ENCODE data around the gene WNT3A. TPM values are rescaled to one million over a fixed set of nuclear protein-coding genes. Genes with fewer than 3 reads are reported as not detected.

Gene WNT3A
- total RNA-seq, 4 donors from 2014 or later, result not detected

- 55% methylated on average over 8 of the region's 8 CpGs; no CpG with 5 or more reads in 1 of the 2 donors for WGBS, 2 donors (ENCODE audit: low coverage in 1 of 2)
- no peaks in the 10 kb centered on the region for H3K9me3 ChIP-seq
- H3K27me3 ChIP-seq, result peaks cover 83% of the 10 kb centered on the region
- no peaks in the 10 kb centered on the region for H3K36me3 ChIP-seq
- intact Hi-C loops (cut with DNase I; ENCODE audit: low total_unique reads), result no loop called here
- no peak for DNase-seq
- peaks cover 0 to 17% (median 13%) of the 10 kb centered on the region in 4 donors for H3K4me1 ChIP-seq
- TF ChIP-seq CTCF (IDR thresholded peaks at IDR 0.05), result no peak
- no peak for TF ChIP-seq POLR2A (IDR thresholded peaks at IDR 0.05)
- no peak for TF ChIP-seq POLR2AphosphoS5 (IDR thresholded peaks at IDR 0.05)
- no peak for TF ChIP-seq EP300 (IDR thresholded peaks at IDR 0.05; ENCODE audit: low read depth)
- H3K27ac ChIP-seq, result no peak overlapping the region
- in situ Hi-C loops (cut with MboI; ENCODE audit: low pct_ligation_motif_present in 1 of 4, low pct_unique_long_range_greater_than_20kb in 1 of 4, low sequenced_read_pairs in 3 of 4), result no loop called here
- no peak overlapping the region for H3K4me3 ChIP-seq
Observed at GRCh38 chr1:228064296-228064695, 57.5 kb downstream of the WNT3A start.

DNA sequence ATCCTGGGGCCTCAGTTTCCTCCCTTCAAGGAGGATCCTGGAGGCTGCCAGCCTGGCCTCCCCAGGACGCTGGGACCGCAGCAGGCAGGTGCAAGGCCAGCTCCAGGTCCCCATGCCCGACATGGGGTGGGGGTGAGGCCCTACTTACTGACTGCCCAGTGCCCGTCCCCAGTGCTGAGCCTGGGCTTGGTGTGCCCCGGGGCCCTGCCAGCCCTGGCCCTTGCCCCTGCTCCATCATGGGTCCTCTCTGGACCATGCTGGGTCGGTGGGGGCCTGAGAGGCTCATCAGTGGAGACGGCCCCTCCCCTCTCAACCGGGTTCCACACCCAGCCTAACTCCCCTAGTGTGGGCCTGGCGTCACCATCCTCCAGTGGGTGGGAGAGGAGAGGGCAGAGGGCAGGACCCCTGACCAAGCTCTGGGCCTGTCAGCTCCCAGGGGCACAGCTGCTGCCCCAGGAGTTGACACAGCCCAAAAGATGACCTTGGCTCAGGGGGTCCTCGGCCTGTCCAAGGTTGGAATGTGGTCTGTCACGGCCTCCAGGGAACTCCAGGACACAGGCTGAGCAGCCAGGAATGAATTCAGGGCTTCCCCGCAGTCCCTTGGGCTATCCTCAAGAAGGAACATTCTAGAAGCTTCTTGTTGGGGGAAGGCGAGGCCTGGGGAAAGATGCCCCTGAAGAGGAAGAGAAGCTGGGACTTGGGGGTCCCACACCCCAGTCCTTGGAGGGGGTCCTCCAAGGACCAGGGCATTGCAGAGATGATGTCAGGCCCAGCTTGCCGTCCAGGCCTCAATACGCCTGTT, 58.1 kb downstream of the WNT3A start:
- H3K27me3 ChIP-seq, result peaks cover 77% of the 10 kb centered on the region
- intact Hi-C loops (cut with DNase I; ENCODE audit: low total_unique reads) (no loop called here), in situ Hi-C loops (cut with MboI; ENCODE audit: low pct_ligation_motif_present in 1 of 4, low pct_unique_long_range_greater_than_20kb in 1 of 4, low sequenced_read_pairs in 3 of 4) (no loop called here)
- H3K4me3 ChIP-seq, result no peak overlapping the region
- WGBS, 2 donors (ENCODE audit: low coverage in 1 of 2), result 75% methylated on average over 15 of the region's 15 CpGs; no CpG with 5 or more reads in 1 of the 2 donors
- TF ChIP-seq EP300 (IDR thresholded peaks at IDR 0.05; ENCODE audit: low read depth) (no peak), POLR2A (IDR thresholded peaks at IDR 0.05) (no peak), POLR2AphosphoS5 (IDR thresholded peaks at IDR 0.05) (no peak), CTCF (IDR thresholded peaks at IDR 0.05) (no peak)
- DNase-seq, result no peak
- H3K27ac ChIP-seq, result no peak overlapping the region
- no peaks in the 10 kb centered on the region for H3K36me3 ChIP-seq
- peaks cover 0 to 10% (median 10%) of the 10 kb centered on the region in 4 donors for H3K4me1 ChIP-seq
- no peaks in the 10 kb centered on the region for H3K9me3 ChIP-seq

DNA sequence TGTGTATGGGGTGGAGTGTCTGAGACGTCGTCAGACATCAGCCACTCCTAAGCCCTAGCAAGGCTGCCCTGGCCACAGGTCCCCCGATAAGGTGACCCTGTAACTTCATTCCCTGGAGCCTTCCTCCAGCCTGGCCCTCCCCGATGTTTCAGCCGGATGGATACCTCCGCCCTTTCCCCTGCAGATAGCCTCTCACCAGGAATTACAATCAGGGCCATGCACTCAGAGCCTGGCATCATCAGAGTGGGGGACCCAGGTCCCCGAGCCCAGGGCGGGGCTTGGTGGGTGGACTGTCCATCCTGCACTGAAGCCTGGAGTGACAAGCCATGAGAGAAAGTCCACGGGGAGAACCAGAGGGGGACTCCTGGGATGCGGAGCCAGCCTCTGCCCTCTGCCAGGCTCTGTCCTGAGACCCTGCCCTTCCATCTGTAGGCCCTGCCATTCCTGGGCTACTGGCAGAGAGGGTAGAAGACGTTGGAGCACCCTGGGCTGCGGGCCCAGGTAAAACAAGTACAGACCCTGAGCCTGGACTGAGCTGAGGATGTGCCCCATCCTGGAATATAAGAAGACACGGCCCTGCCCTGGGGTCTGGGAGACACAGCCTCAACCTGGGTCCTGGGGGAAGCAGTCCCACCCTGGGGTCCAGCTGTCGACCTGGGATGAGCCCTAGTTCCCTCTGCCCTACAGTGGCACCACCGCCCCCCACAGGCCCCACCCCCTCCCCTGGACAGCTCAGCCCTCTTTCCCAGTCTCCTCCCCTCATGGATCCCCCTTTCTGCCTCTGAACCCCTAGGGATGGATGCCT, 58.9 kb downstream of the WNT3A start:
- TF ChIP-seq POLR2AphosphoS5 (IDR thresholded peaks at IDR 0.05), result no peak
- TF ChIP-seq POLR2A (IDR thresholded peaks at IDR 0.05), result no peak
- TF ChIP-seq EP300 (IDR thresholded peaks at IDR 0.05; ENCODE audit: low read depth), result no peak
- no peak for TF ChIP-seq CTCF (IDR thresholded peaks at IDR 0.05)
- Histone ChIP-seq H3K4me1 (peaks cover 0 to 2% (median 2%) of the 10 kb centered on the region in 4 donors), H3K27me3 (peaks cover 69% of the 10 kb centered on the region), H3K9me3 (no peaks in the 10 kb centered on the region), H3K36me3 (no peaks in the 10 kb centered on the region), H3K27ac (no peak overlapping the region), H3K4me3 (no peak overlapping the region)
- in situ Hi-C loops (cut with MboI; ENCODE audit: low pct_ligation_motif_present in 1 of 4, low pct_unique_long_range_greater_than_20kb in 1 of 4, low sequenced_read_pairs in 3 of 4) (no loop called here), intact Hi-C loops (cut with DNase I; ENCODE audit: low total_unique reads) (no loop called here)
- WGBS, 2 donors (ENCODE audit: low coverage in 1 of 2), result 79 to 84% methylated on average over 5 to 14 of the region's 15 CpGs
- no peak for DNase-seq

DNA sequence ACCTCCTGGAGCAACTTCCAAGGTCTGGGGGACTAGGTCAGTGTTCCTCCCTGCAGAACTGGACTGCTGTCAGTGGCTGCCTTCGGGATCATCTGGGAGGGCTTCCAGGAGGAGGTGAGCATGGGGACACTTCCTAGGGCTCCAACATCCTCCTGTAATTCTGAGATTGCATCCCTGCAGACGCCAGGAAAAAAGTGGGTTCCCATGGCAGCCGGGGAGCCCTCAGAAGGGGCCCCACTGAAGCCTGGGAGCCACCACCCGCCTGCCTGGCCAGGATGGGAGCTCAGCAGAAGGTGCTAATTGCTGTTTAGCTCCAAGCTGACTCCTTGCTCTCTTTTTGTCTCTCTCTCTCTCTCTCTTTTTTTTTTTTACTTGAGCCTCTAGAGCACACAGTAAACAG, 59.6 kb downstream of the WNT3A start:
- H3K27me3 ChIP-seq, result peaks cover 62% of the 10 kb centered on the region
- 57 to 70% methylated on average over 2 to 3 of the region's 4 CpGs for WGBS, 2 donors (ENCODE audit: low coverage in 1 of 2)
- H3K9me3 ChIP-seq, result no peaks in the 10 kb centered on the region
- intact Hi-C loops (cut with DNase I; ENCODE audit: low total_unique reads), result no loop called here
- no peak for TF ChIP-seq POLR2A (IDR thresholded peaks at IDR 0.05)
- TF ChIP-seq CTCF (IDR thresholded peaks at IDR 0.05), result no peak
- no peak overlapping the region for H3K27ac ChIP-seq
- no peak for DNase-seq
- no peak overlapping the region for H3K4me3 ChIP-seq
- H3K36me3 ChIP-seq, result no peaks in the 10 kb centered on the region
- H3K4me1 ChIP-seq, result no peaks in the 10 kb centered on the region
- in situ Hi-C loops (cut with MboI; ENCODE audit: low pct_ligation_motif_present in 1 of 4, low pct_unique_long_range_greater_than_20kb in 1 of 4, low sequenced_read_pairs in 3 of 4), result no loop called here

Measured in transverse colon (tissue), 4 donors.